RWPE2 (cell line): Measurements from ENCODE around the gene CCNO.
A peak's percentile ranks its signal among the peaks of the same experiment; 100 is the strongest.

Experiments used
- ATAC-seq: fragments of 200-7000 bp; cut with Tn5 transposase; 3 replicates; pipeline ENCODE4 v1.9.1; 2021; ENCODE audit warnings: low read depth
- DNase-seq: peaks from one replicate; pipeline ENCODE4 v3.0.0-alpha.2; 2020; ENCODE audit warnings: low spot score
- H3K27ac ChIP-seq: fragments of 450-650 bp; 2 replicates; pipeline ENCODE4 v1.5.1; 2017; ENCODE audit warnings: mild to moderate bottlenecking; ENCODE audit not compliant: poor library complexity, severe bottlenecking
- H3K27me3 ChIP-seq: fragments of 250-450 bp; sonication (Bioruptor Pico); 2 replicates; pipeline ENCODE4 v1.5.1; 2021; ENCODE audit warnings: mild to moderate bottlenecking, moderate library complexity; ENCODE audit not compliant: insufficient read depth, poor library complexity, severe bottlenecking
- H3K36me3 ChIP-seq: fragments of 250-450 bp; sonication (Bioruptor Pico); 2 replicates; pipeline ENCODE4 v1.5.1; 2020; ENCODE audit warnings: low read depth, mild to moderate bottlenecking, moderate library complexity
- H3K4me1 ChIP-seq: fragments of 250-450 bp; sonication (Bioruptor Pico); 2 replicates; pipeline ENCODE4 v1.5.1; 2021; ENCODE audit warnings: mild to moderate bottlenecking, moderate library complexity; ENCODE audit not compliant: insufficient read depth, poor library complexity, severe bottlenecking
- H3K4me3 ChIP-seq: fragments of 250-450 bp; sonication (Bioruptor Pico); 2 replicates; pipeline ENCODE4 v1.5.1; 2021; ENCODE audit warnings: mild to moderate bottlenecking, moderate library complexity; ENCODE audit not compliant: severe bottlenecking
- H3K9me3 ChIP-seq: fragments of 250-450 bp; sonication (Bioruptor Pico); 2 replicates; pipeline ENCODE4 v1.5.1; 2021; ENCODE audit warnings: mild to moderate bottlenecking, moderate library complexity; ENCODE audit not compliant: severe bottlenecking
- CTCF ChIP-seq: fragments of 450-650 bp; IDR thresholded peaks from one replicate; pipeline ENCODE4 v1.5.1; 2017; ENCODE audit warnings: mild to moderate bottlenecking, moderate library complexity; ENCODE audit not compliant: poor library complexity, severe bottlenecking

CCNO gene

GRCh38 chr5:55219770-55220169 lies 13.6 kb downstream of the CCNO start:
- no peaks in the 10 kb centered on the region for H3K36me3 ChIP-seq
- no peaks in the 10 kb centered on the region for H3K9me3 ChIP-seq
- TF ChIP-seq CTCF: no peak
- peaks cover 15% of the 10 kb centered on the region for H3K4me1 ChIP-seq
- ATAC-seq: no peak
- DNase-seq: no peak
- no peak overlapping the region for H3K4me3 ChIP-seq
- H3K27ac ChIP-seq: no peak overlapping the region
- no peaks in the 10 kb centered on the region for H3K27me3 ChIP-seq

GRCh38 chr5:55218967-55219366 lies 14.4 kb downstream of the CCNO start:
- H3K27me3 ChIP-seq: no peaks in the 10 kb centered on the region
- DNase-seq: peak; percentile 83

GRCh38 chr5:55211184-55211874 lies 22.1 kb downstream of the CCNO start:
- no peak overlapping the region for H3K27ac ChIP-seq
- no peaks in the 10 kb centered on the region for H3K27me3 ChIP-seq
- no peaks in the 10 kb centered on the region for H3K9me3 ChIP-seq
- H3K36me3 ChIP-seq: no peaks in the 10 kb centered on the region
- no peaks in the 10 kb centered on the region for H3K4me1 ChIP-seq
- DNase-seq: no peak
- ATAC-seq: no peak
- TF ChIP-seq CTCF: no peak
- no peak overlapping the region for H3K4me3 ChIP-seq

More at GRCh38 chr5:55218967-55219366, 14.4 kb downstream of the CCNO start:
- Histone ChIP-seq H3K36me3 (no peaks in the 10 kb centered on the region), H3K9me3 (no peaks in the 10 kb centered on the region), H3K4me3 (no peak overlapping the region), H3K4me1 (peaks cover 15% of the 10 kb centered on the region), H3K27ac (no peak overlapping the region)
- TF ChIP-seq CTCF: peak; percentile 8
- ATAC-seq: peak; percentile 94

GRCh38 chr5:55205001-55205400 lies 28.4 kb downstream of the CCNO start:
- no peak for TF ChIP-seq CTCF
- DNase-seq: no peak
- no peaks in the 10 kb centered on the region for H3K4me1 ChIP-seq
- H3K27ac ChIP-seq: no peak overlapping the region
- no peaks in the 10 kb centered on the region for H3K36me3 ChIP-seq
- no peak for ATAC-seq
- no peaks in the 10 kb centered on the region for H3K9me3 ChIP-seq
- no peak overlapping the region for H3K4me3 ChIP-seq
- no peaks in the 10 kb centered on the region for H3K27me3 ChIP-seq

GRCh38 chr5:55191165-55191564 lies 42.2 kb downstream of the CCNO start:
- H3K36me3 ChIP-seq: no peaks in the 10 kb centered on the region
- no peak for TF ChIP-seq CTCF
- no peak overlapping the region for H3K4me3 ChIP-seq
- H3K27me3 ChIP-seq: peaks cover 4% of the 10 kb centered on the region
- DNase-seq: no peak
- peaks cover 8% of the 10 kb centered on the region for H3K4me1 ChIP-seq
- no peak overlapping the region for H3K27ac ChIP-seq
- no peak; the same call in 2 of the 3 replicates for ATAC-seq
- no peaks in the 10 kb centered on the region for H3K9me3 ChIP-seq
